B cell (primary cell): ENCODE data around the gene MX1. TPM values are rescaled to one million over a fixed set of nuclear protein-coding genes. Genes with fewer than 3 reads are reported as not detected.

Source experiments
- ATAC-seq: fragments of 200-7000 bp; cut with Tn5 transposase; one replicate; pipeline ENCODE4 v1.10.0; 2021; ENCODE audit warnings: low read depth, mild to moderate bottlenecking, moderate number of reproducible peaks, moderate library complexity
- CTCF ChIA-PET: fragments of 350-600 bp; sonication (Branson Sonifier 250); formaldehyde crosslinking; loops from one replicate; lab custom pipeline; 2021; ENCODE audit warnings: antibody characterized with exemption, inconsistent platforms; lab: Charles Lee
- POLR2A ChIA-PET: fragments of 350-600 bp; sonication (Branson Sonifier 250); formaldehyde crosslinking; loops from one replicate; lab custom pipeline; 2021; ENCODE audit warnings: antibody characterized with exemption; lab: Charles Lee
- DNase-seq: peaks from one replicate; pipeline ENCODE4 v3.0.0; 2013
- H2AFZ ChIP-seq: 2 replicates; pipeline ENCODE4 v1.6.1; 2012; ENCODE audit warnings: mild to moderate bottlenecking, low read depth, low read length; ENCODE audit not compliant: insufficient read depth, poor library complexity, severe bottlenecking
- H3K27ac ChIP-seq, 2 donors: 1 replicate in 1 of 2; 2 replicates in 1 of 2; pipeline ENCODE4 v1.5.1; 2012 to 2013; ENCODE audit warnings: low read length in 2 of 2, mild to moderate bottlenecking in 2 of 2, moderate library complexity in 1 of 2
- H3K27me3 ChIP-seq, 4 experiments: fragments of 200-600 bp in 1 of 4; sonication (generic) in 1 of 4; replicated peaks in 1 of 4; 1 replicate in 2 of 4; 2 replicates in 2 of 4; pipeline versions ENCODE4 v1.6.1 to v1.7.0; 2013 to 2016; ENCODE audit warnings: low read length in 3 of 4, mild to moderate bottlenecking in 2 of 4, mixed read lengths in 1 of 4, moderate library complexity in 1 of 4; ENCODE audit not compliant: insufficient read depth in 4 of 4, control insufficient read depth in 3 of 4; ENCODE audit errors: control extremely low read depth in 1 of 4
- H3K36me3 ChIP-seq, 2 experiments: replicated peaks in 1 of 2; 1 replicate in 1 of 2; 2 replicates in 1 of 2; pipeline versions ENCODE4 v1.6.1 to v1.7.1; 2013; ENCODE audit warnings: low read length in 1 of 2; ENCODE audit not compliant: insufficient read depth in 2 of 2, control insufficient read depth in 1 of 2; ENCODE audit errors: control extremely low read depth in 1 of 2, extremely low read depth in 1 of 2
- H3K4me1 ChIP-seq, 2 donors: fragments of 200-600 bp in 1 of 2; sonication (generic) in 1 of 2; 1 replicate in 1 of 2; 2 replicates in 1 of 2; pipeline versions ENCODE4 v1.5.1 to v1.6.1; 2013 to 2017; ENCODE audit warnings: low read length in 2 of 2; ENCODE audit not compliant: control insufficient read depth in 2 of 2, insufficient read depth in 2 of 2
- H3K4me2 ChIP-seq: replicated peaks from 2 replicates; pipeline ENCODE3; 2012; ENCODE audit warnings: mild to moderate bottlenecking, low read depth, low read length; ENCODE audit not compliant: poor library complexity, severe bottlenecking
- H3K4me3 ChIP-seq, 5 experiments: fragments of 200-600 bp in 1 of 5; sonication (generic) in 1 of 5; 1 replicate in 3 of 5; 2 replicates in 2 of 5; pipeline versions ENCODE4 v1.5.1 to v1.7.0; 2011 to 2016; ENCODE audit warnings: low read length in 4 of 5, mild to moderate bottlenecking in 4 of 5, low read depth in 2 of 5, control low read depth in 1 of 5, moderate library complexity in 1 of 5; ENCODE audit not compliant: insufficient read depth in 1 of 5; ENCODE audit errors: control extremely low read depth in 1 of 5, extremely low read depth in 1 of 5
- H3K79me2 ChIP-seq: fragments of 200-600 bp; sonication (generic); one replicate; pipeline ENCODE4 v1.6.0; 2016; ENCODE audit warnings: low read length; ENCODE audit not compliant: control insufficient read depth, insufficient read depth
- H3K9ac ChIP-seq: fragments of 200-600 bp; sonication (generic); 2 replicates; pipeline ENCODE4 v1.6.1; 2017; ENCODE audit warnings: mild to moderate bottlenecking, low read length, moderate library complexity
- H3K9me3 ChIP-seq, 3 donors: one replicate each; pipeline versions ENCODE4 v1.6.1 to v1.7.1; 2013; ENCODE audit warnings: low read length in 2 of 3; ENCODE audit not compliant: control insufficient read depth in 2 of 3, insufficient read depth in 1 of 3; ENCODE audit errors: control extremely low read depth in 1 of 3
- H4K20me1 ChIP-seq: 2 replicates; pipeline ENCODE4 v1.6.0; 2012; ENCODE audit warnings: mild to moderate bottlenecking, low read length; ENCODE audit not compliant: insufficient read depth, control insufficient read depth, poor library complexity, severe bottlenecking
- H3K27ac Mint-ChIP-seq: one replicate; pipeline ENCODE4 v1.8.0; 2021; ENCODE audit warnings: mixed read lengths
- H3K27me3 Mint-ChIP-seq: one replicate; pipeline ENCODE4 v1.8.0; 2021; ENCODE audit warnings: mixed read lengths
- H3K4me1 Mint-ChIP-seq: one replicate; pipeline ENCODE4 v1.8.0; 2021; ENCODE audit warnings: mixed read lengths
- H3K4me3 Mint-ChIP-seq: one replicate; pipeline ENCODE4 v1.8.0; 2021; ENCODE audit warnings: mixed read lengths
- H3K9me3 Mint-ChIP-seq: one replicate; pipeline ENCODE4 v1.8.0; 2022; ENCODE audit warnings: mixed read lengths; ENCODE audit not compliant: insufficient read depth
- CTCF ChIP-seq: fragments of 200-600 bp; IDR thresholded peaks from one replicate; pipeline ENCODE4 v1.8.0; 2022; ENCODE audit warnings: antibody characterized with exemption, mild to moderate bottlenecking
- EZH2 ChIP-seq: IDR thresholded peaks from 2 replicates; pipeline ENCODE4 v1.6.1; 2012; ENCODE audit warnings: borderline replicate concordance, low read depth, mild to moderate bottlenecking, moderate library complexity, low read length; ENCODE audit not compliant: insufficient read depth, poor library complexity, severe bottlenecking
- WGBS: methylation state at CpG from one replicate; pipeline ENCODE4 v1.1.5; 2013; ENCODE audit warnings: missing lambda C conversion rate; ENCODE audit not compliant: insufficient coverage; 5-methylcytosine and 5-hydroxymethylcytosine counted together
- intact Hi-C: fragments of 100-400 bp; cut with micrococcal nuclease; formaldehyde crosslinking; loops from one replicate; pipeline ENCODE4 v1.10.0; 2022
- polyA plus RNA-seq: library from polyadenylated mRNA; depleted of rRNA; stranded (reverse); fragments of >200 nt; gene quantifications from 2 replicates; pipeline ENCODE4 v1.2.3, GENCODE V29; 2012
- total RNA-seq, 2 donors: library from RNA; stranded (reverse); fragments of 120-200 nt in 1 of 2; gene quantifications; 1 replicate in 1 of 2; 2 replicates in 1 of 2; pipeline versions ENCODE4 v1.2.3 to v1.2.4, GENCODE V29; 2013 to 2022

MX1 gene
- total and polyA plus RNA-seq, 2 donors (not counting 1 experiment from before 2014, with no cell fraction given): 57.6 to 62.9 TPM

- POLR2A ChIA-PET: no interaction called here
- no peak for ATAC-seq
- Mint-ChIP-seq H3K27me3 (no peaks in the 10 kb centered on the region), H3K4me3 (no peak overlapping the region), H3K9me3 (no peaks in the 10 kb centered on the region), H3K27ac (no peak overlapping the region), H3K4me1 (peaks cover 1% of the 10 kb centered on the region)
- H3K4me1 ChIP-seq: no peaks in the 10 kb centered on the region
- H3K4me2 ChIP-seq: no peak overlapping the region
- no peaks in the 10 kb centered on the region for H3K79me2 ChIP-seq
- DNase-seq: no peak
- H2AFZ ChIP-seq: no peak overlapping the region
- intact Hi-C loops: no loop called here
- H3K36me3 ChIP-seq: peaks cover 0 to 82% of the 10 kb centered on the region in 2 experiments
- H3K9ac ChIP-seq: no peak overlapping the region
- no peaks in the 10 kb centered on the region for H3K9me3 ChIP-seq
- CTCF ChIA-PET: interaction anchor here (2.0 kb wide), 1 partner anchor 170 kb away, joined by 6 read pairs; no protein-coding TSS in a partner anchor
- WGBS: 83% methylated on average over 1 of the region's 3 CpGs
- peaks cover 4% of the 10 kb centered on the region for H4K20me1 ChIP-seq
- no peak overlapping the region for H3K4me3 ChIP-seq
- no peaks in the 10 kb centered on the region for H3K27me3 ChIP-seq
- TF ChIP-seq CTCF (no peak), EZH2 (no peak)
- no peak overlapping the region for H3K27ac ChIP-seq
Measured at GRCh38 chr21:41453761-41454160, 27.7 kb downstream of the MX1 start.

GRCh38 chr21:41458121-41458520, 32.1 kb downstream of the MX1 start:
- Mint-ChIP-seq H3K4me3 (no peak overlapping the region), H3K27me3 (no peaks in the 10 kb centered on the region), H3K27ac (no peak overlapping the region), H3K4me1 (peaks cover 22% of the 10 kb centered on the region), H3K9me3 (no peaks in the 10 kb centered on the region)
- peaks cover 0 to 53% of the 10 kb centered on the region in 2 experiments for H3K36me3 ChIP-seq
- no peak overlapping the region for H3K4me3 ChIP-seq
- no peak overlapping the region for H3K27ac ChIP-seq
- WGBS: 88% methylated on average over 2 of the region's 6 CpGs
- no peaks in the 10 kb centered on the region for H3K79me2 ChIP-seq
- H2AFZ ChIP-seq: no peak overlapping the region
- ChIA-PET POLR2A (no interaction called here), CTCF (interaction anchor here (1.1 to 5.2 kb wide), 2 partner anchors 13 to 175 kb away, joined by 3 to 138 read pairs; no protein-coding TSS in a partner anchor)
- H3K4me2 ChIP-seq: no peak overlapping the region
- H4K20me1 ChIP-seq: peaks cover 4% of the 10 kb centered on the region
- intact Hi-C loops: no loop called here
- no peak for DNase-seq
- H3K9ac ChIP-seq: no peak overlapping the region
- TF ChIP-seq CTCF (no peak), EZH2 (no peak)
- H3K27me3 ChIP-seq: no peaks in the 10 kb centered on the region
- peaks cover 0 to 3% (median 0%) of the 10 kb centered on the region in 3 donors for H3K9me3 ChIP-seq
- no peak for ATAC-seq
- peaks cover 11 to 15% of the 10 kb centered on the region in 2 donors for H3K4me1 ChIP-seq
